HG03060 (cell line): ENCODE data around the gene CFAP20DC.
"Not testable (repeated sequence)": the region's sequence is repeated elsewhere in the genome, so short reads cannot be mapped to it uniquely, and the experiment has no call there.

ENCODE experiments used
- ATAC-seq: cut with Tn5 transposase; IDR thresholded peaks from one replicate; pipeline ENCODE4 v1.9.1; 2021; ENCODE audit warnings: low read depth, moderate number of reproducible peaks; ENCODE audit not compliant: unreplicated experiment

The CFAP20DC gene

GRCh38 chr3:58754074-58754473, 295.8 kb downstream of the CFAP20DC start:
- ATAC-seq = no peak

GRCh38 chr3:58751882-58752567, 297.8 kb downstream of the CFAP20DC start:
- ATAC-seq = no peak

GRCh38 chr3:58751235-58751634, 298.6 kb downstream of the CFAP20DC start:
- no peak for ATAC-seq

GRCh38 chr3:58749948-58750347, 299.9 kb downstream of the CFAP20DC start:
- ATAC-seq = no peak

GRCh38 chr3:58748024-58748423, 301.8 kb downstream of the CFAP20DC start:
- no peak for ATAC-seq

GRCh38 chr3:58746758-58747157, 303.1 kb downstream of the CFAP20DC start:
- ATAC-seq = no peak

- ATAC-seq = no peak
Measured at GRCh38 chr3:58743296-58743695, 306.5 kb downstream of the CFAP20DC start.

- ATAC-seq = no peak
Measured at GRCh38 chr3:58742239-58742638, 307.6 kb downstream of the CFAP20DC start.

- ATAC-seq = no peak
Measured at GRCh38 chr3:58737644-58738043, 312.2 kb downstream of the CFAP20DC start.

GRCh38 chr3:58731673-58732072, 318.2 kb downstream of the CFAP20DC start:
- ATAC-seq = no peak

GRCh38 chr3:58728723-58729122, 321.1 kb downstream of the CFAP20DC start:
- no peak for ATAC-seq

GRCh38 chr3:58725326-58725853, 324.4 kb downstream of the CFAP20DC start:
- no peak for ATAC-seq

- no peak for ATAC-seq
Measured at GRCh38 chr3:58724336-58724735, 325.5 kb downstream of the CFAP20DC start.

GRCh38 chr3:58723173-58723572, 326.7 kb downstream of the CFAP20DC start:
- ATAC-seq = no peak

- ATAC-seq = no peak
Measured at GRCh38 chr3:58722561-58722960, 327.3 kb downstream of the CFAP20DC start.

- no peak for ATAC-seq
Measured at GRCh38 chr3:58720526-58720925, 329.3 kb downstream of the CFAP20DC start.

- no peak for ATAC-seq
Measured at GRCh38 chr3:58719684-58720083, 330.1 kb downstream of the CFAP20DC start.

- no peak for ATAC-seq
Measured at GRCh38 chr3:58713715-58714401, 336.0 kb downstream of the CFAP20DC start.

- no peak for ATAC-seq
Measured at GRCh38 chr3:58711871-58712270, 338.0 kb downstream of the CFAP20DC start.

- ATAC-seq = not testable (repeated sequence)
Measured at GRCh38 chr3:58708983-58709382, 340.8 kb downstream of the CFAP20DC start.

GRCh38 chr3:58708116-58708791, 341.6 kb downstream of the CFAP20DC start:
- no peak for ATAC-seq
